GM21786 (cell line): ENCODE results near the gene KIAA1755.
"Not testable (repeated sequence)": the region's sequence is repeated elsewhere in the genome, so short reads cannot be mapped to it uniquely, and the experiment has no call there.

Source experiments
- ATAC-seq: cut with Tn5 transposase; IDR thresholded peaks from one replicate; pipeline ENCODE4 v1.9.1; 2021; ENCODE audit not compliant: unreplicated experiment

Gene KIAA1755

DNA sequence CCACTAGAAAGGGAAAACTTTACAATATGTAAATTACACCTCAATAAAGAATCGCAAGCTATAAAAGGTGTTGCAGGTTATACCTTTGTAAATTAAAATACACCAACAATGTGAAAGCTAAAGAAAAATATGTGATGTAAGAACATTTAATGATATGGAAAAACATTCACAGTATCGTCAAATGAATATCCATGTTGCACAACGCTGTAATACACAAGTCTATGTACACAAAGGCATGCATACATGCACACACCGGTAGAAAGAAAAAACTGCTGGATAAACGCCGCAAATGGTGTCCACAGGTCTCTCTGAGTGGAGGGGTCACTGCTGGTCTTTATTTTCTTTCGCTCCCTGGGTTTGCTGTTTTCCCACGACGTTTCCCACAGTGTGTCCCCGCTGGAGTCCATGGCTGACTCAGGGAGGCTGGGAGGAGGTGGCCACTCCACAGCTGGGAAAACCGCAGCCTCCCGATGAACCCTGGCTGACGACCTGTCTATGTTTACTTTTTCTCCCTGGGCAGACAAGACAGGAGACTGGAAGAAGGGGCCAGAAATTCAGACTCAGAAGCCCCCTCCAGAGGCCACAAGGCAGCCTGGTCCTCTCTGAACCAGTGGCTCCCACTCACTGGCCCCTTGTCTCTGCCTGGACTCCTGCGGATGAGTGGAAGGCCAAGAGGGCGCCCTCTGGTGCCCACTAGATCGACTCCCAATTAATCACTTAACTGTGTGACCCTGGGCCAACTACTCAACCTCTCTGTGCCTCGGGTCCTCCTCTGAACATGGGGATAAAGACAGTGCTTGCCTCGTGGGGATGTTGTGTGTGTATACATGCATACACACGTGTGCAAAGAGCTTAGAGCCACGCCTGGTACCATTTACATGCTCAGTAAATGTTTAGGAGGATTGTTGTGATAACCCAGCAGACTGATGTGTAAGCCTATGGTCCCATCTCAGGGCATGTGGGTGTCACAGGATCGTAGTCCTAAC is 30.6 kb upstream of the KIAA1755 start:
- no peak for ATAC-seq

DNA sequence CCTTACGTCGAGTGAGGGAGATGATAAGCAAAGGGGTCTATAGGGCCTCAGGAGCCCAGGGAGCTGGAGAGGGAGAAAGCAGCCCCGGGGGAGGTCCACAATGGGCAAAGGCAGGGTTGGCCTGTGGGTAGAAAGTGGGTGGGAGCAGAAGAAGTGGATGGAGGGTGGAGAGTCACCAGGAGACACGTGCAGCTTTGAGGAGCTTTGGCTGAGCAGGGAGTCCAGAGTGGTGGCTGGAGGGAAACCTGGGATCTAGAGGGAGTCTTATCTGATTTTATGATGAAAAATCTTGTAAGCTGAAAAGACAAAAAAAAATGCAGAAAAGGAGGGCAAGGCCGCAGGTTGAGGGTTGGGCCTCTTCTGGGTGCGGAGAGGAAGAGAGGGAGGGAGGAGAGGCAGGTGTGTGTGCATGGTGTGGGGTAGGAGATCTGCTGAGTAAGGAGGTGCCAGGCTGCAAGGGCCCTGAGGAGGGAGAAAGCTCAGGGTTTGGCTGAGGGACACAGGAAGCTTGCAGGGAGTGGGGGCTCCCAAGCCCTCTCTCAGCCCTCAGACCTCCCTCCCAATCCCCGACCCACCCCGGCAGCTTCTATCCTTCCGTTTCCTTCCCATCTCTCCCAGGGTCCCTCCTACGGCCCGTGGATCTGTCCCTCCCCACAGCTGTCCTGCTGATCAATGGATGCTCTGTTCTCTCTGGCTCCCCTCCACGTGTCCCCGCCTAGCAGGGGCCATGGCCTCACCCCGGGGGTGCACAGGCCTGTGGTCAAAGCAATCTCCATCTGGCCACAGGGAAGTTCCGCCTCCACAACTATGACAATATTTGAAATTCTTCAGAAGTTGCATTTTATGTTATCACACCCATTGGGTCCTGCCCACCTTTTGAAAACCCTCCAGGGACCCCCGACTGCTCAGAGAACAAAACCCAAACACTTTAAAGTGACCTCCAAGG is 26.3 kb upstream of the KIAA1755 start:
- ATAC-seq: no peak

GRCh38 chr20:38284893-38285444 is 24.4 kb upstream of the KIAA1755 start:
- no peak for ATAC-seq

DNA sequence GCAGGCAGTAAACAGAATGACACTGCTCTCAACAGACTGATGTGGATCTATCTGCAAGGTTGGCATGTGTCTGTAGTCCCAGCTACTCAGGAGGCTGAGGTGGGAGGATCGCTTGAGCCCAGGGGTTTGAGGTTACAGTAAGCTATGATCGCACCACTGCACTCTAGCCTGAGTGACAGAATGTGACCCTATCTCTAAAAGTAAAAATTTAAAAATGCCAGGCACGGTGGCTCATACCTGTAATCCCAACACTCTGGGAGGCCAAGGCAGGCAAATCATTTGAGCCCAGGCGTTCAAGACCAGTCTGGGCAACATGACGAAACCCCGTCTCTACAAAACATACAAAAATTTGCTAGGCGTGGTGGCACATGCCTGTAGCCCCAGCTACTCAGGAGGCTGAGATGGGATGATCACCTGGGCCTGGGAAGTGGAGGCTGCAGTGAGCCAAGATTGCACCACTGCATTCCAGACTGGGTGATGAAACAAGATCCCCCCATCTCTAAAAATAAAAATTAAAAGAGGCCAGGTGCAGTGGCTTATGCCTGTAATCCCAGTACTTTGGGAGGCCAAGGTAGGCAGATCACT is 23.6 kb upstream of the KIAA1755 start:
- not testable (repeated sequence) for ATAC-seq

GRCh38 chr20:38283236-38283635 is 22.7 kb upstream of the KIAA1755 start:
- ATAC-seq: no peak

GRCh38 chr20:38281176-38281915 is 20.8 kb upstream of the KIAA1755 start:
- ATAC-seq: not testable (repeated sequence)

- no peak for ATAC-seq
These were observed 18.2 kb upstream of the KIAA1755 start for GRCh38 chr20:38278763-38279162.

DNA sequence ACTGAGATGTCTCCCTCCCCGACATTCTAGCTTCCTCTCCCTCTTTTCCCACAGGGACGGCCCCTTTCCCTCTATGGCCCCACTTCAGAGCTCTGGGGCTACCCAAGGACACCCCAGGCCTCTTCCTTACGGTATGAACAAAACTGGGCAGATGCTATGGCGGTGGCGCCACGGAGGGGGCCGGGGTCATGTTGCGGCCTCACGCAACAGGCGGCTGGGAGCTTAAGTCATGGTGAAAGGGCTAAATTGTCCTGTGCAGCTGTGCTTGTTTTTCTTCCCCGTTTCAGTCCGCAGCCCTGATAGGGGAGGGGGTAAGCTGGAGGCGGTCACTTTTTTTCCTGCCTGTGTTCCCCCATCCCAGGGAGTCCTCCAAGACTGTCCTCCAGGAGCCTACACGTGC is 17.6 kb upstream of the KIAA1755 start:
- no peak for ATAC-seq

DNA sequence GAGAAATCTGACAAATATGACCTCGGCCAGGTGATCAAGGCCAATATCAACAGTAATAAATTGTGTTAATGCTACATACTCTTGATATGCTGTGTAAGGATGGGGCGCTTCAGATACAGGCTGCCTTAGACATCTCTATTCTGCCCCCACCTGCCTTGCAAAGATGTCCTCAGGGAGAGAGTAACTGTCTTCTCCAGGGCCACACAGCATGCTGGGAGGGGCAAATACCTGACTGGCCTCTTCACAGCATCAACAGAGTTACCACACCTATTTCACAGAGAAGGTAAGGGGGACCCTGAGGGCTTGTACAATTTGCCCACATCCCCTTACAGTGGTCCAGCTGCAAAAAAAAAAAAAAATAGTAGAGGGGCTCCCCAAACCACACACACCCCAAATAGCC is 17.2 kb upstream of the KIAA1755 start:
- ATAC-seq: no peak

DNA sequence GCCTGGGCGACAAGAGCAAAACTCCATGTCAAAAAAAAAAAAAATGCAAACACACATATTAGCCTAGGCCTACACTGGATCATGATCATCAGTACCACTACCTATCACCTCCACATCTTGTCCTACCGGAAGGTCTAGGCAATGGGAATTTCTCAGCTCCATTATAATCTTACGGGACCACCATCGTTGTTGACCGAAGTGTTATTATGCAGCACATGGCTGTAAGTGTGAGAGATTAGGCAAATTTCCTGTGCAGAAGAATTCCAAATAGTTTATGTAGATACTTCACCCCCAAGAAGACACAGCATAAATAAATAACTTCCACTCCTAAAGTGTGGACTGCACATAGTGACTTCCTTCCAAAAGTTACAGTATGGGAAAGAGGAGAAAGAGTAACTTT is 16.8 kb upstream of the KIAA1755 start:
- no peak for ATAC-seq

DNA sequence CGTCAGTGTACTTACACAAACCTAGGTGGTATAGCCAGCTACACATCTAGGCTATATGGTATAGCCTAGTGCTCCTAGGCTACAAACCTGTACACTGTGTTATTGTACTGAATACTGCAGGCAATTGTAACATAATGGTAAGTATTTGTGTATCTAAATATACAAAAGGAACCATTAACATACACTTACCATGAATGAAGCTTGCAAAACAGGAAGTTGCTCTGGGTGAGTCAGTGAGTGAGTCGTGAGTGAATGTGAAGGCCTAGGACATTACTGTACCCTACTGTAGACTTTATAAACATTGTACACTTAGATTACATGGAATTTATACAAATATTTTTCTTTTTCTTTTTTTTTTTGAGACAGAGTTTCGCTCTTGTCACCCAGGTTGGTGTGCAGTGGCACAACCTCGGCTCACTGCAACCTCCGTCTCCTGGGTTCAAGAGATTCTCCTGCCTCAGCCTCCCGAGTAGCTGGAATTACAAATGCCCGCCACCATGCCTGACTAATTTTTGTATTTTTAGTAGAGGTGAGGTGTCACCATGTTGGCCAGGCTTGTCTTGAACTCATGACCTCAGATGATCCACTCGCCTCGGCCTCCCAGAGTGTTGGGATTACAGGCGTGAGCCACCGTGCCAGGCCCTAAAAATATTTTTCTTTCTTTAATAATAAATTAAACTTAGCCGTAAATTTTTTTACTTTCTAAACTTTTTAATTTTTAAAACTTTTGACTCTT is 15.4 kb upstream of the KIAA1755 start:
- no peak for ATAC-seq

GRCh38 chr20:38272961-38273360 is 12.4 kb upstream of the KIAA1755 start:
- ATAC-seq: no peak

- no peak for ATAC-seq
These were observed 11.9 kb upstream of the KIAA1755 start for GRCh38 chr20:38272398-38272797.

- no peak for ATAC-seq
These were observed 11.1 kb upstream of the KIAA1755 start for GRCh38 chr20:38271608-38272120.

DNA sequence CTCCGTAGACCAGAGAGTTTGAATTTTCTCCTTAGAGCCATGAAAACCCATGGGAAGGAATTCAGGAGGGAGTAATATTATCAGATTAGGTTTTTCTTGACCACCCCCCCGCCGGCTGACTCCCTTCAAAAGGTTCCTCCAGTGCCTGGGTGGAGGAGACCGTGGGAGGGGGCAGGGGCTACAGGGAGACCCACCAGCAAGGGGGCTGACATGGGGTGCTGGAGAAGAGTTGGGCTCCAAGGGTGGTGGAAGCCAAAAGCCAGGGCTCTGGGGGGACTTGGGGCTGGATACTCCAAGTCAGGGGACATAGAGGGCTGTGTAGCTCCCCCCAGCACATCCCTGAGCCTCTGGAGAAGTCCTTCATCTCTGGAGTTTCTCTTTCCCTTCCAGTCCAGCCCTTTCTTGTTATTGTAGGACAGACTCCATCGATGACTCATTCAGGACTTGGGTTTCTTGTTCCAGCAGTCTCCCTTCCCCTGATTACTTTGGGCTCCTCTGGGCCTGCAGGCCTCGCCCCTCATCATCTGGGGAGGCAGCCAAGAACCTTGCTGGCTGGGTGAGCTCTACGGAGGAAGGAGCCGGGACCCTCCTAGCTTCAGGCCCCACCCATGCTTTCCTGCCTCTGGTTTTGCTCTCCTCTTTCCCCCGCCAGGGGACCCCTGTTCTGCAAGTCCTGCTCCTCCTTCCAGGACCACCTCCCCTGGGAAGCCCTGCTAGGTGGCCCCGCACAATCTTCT is 10.5 kb upstream of the KIAA1755 start:
- no peak for ATAC-seq

GRCh38 chr20:38269715-38270114 is 9.2 kb upstream of the KIAA1755 start:
- no peak for ATAC-seq

DNA sequence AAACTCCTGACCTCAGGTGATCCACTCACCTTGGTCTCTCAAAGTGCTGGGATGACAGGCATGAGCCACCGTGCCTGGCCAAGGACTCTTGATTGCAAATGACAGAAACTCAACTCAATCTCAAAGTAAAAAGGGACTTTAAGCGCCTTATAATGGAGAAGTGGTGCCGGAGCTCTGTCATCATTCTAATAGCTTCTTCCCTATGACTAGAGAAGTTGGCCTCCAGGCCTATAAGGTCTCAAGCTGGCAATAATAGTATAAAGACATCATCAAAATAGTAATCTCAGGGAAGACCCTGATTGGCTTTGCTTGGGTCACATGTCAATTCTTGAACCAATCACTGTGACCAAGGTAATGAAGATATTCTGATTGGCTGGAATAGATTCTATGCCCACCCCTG is 8.5 kb upstream of the KIAA1755 start:
- no peak for ATAC-seq

- ATAC-seq: no peak
These were observed 7.5 kb upstream of the KIAA1755 start for GRCh38 chr20:38267901-38268514.
